Islet of Langerhans (tissue), 1 donor: Measurements from ENCODE around the gene RGMB.
"Not testable (repeated sequence)": the region's sequence is repeated elsewhere in the genome, so short reads cannot be mapped to it uniquely, and the experiment has no call there.

Source experiments
- FAIRE-seq: peaks from one replicate; lab custom pipeline; 2011; peaks lifted over from hg19 to GRCh38; lab: Jason Lieb, UNC

RGMB gene, protein sequence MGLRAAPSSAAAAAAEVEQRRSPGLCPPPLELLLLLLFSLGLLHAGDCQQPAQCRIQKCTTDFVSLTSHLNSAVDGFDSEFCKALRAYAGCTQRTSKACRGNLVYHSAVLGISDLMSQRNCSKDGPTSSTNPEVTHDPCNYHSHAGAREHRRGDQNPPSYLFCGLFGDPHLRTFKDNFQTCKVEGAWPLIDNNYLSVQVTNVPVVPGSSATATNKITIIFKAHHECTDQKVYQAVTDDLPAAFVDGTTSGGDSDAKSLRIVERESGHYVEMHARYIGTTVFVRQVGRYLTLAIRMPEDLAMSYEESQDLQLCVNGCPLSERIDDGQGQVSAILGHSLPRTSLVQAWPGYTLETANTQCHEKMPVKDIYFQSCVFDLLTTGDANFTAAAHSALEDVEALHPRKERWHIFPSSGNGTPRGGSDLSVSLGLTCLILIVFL

DNA sequence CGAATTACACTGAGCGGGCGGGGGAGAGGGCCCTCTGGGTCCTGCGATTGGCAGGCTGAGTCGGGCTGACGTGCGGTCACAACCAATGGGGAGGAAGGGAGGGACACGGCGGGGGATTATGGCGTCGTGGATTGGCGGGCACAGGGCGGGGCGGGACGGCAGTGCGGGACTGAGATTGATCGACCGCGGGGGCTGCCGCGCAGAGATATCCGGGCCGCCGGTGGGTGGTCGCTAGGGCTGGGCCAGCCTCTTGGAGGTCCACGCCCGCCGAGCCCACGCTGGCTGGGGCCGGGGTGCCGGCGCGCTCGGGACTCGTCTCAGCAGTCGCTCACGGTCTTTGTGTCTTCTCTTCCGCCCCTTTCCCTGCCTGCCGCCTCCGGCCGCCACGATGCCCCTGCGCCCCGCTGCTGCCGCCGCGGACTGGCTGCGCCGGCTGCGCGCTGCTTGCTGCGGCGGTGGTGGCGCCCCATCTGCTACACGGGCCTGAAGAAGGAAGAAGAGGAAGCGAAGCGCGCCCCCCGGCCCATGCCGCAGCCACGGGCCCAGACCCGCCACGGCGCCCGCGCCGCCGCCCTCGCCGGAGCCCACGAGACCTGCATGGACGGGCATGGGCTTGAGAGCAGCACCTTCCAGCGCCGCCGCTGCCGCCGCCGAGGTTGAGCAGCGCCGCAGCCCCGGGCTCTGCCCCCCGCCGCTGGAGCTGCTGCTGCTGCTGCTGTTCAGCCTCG, at the start of gene RGMB:
RGMB (plus strand) TSS at position 200 of the 728 bp plus-strand sequence; CDS start at position 608, 408 bp downstream.
- peak; percentile 17 for FAIRE-seq

DNA sequence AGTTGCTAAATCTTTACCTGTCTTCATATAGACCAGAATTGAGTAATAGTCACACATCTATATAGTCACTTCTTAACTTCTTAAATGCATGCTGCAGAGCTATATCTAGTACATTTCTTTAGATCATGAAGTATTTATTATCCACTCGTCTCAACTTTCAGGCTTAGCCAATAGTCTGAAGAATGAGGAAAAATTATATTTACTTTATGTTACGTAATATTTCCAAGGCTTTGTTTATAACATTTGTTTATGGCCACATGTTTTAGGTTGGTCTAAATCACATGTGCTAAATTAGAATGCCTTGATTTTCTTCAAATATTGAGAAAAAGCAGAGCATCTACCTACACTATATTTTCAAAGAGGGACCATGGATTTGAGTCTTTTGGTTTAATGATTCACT, 47.2 kb upstream of the RGMB start:
- no peak for FAIRE-seq

DNA sequence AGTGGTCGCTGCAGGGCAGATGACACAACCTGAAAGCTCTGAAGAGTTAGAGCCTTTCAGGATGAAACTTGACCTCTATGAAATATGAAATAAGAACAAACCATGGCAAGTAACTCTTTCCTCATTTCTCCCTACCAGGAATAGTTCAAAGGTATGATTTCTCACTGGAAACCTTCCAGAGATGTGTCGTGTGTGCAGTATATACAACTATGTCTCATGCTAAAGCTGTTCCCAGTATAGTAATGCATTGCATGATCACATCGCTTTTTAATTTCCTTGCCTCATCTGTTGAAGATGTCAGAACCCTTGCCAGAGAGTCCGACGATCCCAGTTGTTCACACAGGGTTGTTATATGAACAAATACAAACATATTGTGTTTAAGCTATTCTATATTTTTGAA, 45.8 kb upstream of the RGMB start:
- no peak for FAIRE-seq

DNA sequence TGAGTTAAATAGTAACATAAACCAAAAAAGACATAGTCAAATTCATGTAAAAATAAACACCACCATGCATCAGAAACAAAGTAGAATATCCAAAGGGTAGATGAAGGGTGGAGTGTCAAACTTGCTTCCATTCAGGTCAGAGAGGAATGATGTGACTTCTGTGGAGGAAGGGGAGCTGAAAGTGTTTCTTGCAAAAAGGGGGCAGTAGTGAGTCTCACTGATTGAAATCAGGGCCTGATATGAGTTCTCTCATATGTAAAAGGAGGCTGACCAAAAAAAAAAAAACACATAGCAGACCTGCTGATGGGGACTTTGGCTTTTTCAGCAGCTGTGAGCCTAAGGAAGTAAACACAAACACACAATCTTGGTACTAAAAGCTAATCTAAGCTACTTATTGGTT, 38.8 kb upstream of the RGMB start:
- no peak for FAIRE-seq

DNA sequence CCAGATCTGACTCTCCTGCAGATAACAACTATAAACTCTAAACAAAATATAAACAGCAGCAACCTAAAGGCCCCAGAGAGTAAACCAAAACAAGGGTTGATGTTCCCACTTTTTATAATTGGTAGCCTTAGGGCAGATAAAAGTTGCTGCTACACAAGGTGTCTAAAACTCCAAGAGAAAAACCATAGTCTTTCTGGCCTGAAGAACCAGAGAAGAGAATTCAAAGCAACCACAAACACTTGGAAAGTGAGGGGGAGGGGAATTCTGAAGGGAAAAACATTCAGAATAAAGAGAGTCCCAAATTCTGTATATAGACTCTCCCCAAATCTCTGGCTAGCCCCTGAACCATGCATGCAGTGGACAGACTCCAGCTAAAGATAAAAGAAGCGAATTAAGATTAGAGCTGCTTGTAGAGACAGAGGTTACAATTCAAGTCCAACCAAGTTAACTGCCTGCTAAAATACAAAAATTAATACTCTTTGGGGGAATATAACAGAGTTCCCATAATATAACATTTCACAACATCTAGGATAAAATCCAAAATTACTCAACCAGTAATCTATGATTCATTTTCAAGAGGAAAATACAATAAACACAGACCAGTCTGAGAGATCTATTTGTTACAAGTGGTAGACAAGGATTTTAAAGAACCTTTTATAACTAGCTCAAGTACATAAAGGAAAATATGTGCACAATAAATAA, 37.5 kb upstream of the RGMB start:
- FAIRE-seq = no peak

DNA sequence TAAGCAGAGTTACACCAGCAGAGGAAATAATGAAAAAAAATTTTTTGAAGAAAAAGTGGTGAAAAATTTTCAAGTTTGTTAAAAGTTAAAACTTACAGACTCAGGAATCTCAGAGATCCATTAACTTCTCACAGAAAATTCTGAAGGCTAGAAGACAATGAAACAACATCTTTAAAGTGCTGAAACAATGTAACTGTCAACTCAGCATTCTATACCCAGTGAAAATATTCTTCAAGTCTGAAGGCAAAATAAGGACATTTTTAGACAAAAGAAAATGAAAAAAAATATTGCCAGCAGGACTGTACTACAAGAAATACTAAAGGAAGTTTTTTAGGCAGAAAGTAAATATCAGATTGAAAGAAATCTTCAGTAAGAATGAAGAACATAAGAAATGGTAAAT, 36.7 kb upstream of the RGMB start:
- FAIRE-seq = no peak

DNA sequence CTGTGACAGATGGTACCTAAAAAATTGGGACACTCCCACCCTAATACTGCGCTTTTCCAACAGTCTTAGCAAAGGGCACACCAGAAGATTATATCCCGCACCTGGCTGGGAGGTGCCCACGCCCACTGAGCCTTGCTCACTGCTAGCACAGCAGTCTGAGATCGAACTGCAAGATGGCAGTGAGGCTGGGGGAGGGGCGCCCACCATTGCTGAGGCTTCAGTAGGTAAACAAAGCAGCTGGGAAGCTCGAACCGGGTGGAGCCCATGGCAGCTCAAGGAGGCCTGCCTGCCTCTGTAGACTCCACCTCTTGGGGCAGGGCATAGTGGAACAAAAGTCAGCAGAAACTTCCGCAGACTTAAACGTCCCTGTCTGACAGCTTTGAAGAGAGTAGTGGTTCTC, 36.0 kb upstream of the RGMB start:
- FAIRE-seq = not testable (repeated sequence)

DNA sequence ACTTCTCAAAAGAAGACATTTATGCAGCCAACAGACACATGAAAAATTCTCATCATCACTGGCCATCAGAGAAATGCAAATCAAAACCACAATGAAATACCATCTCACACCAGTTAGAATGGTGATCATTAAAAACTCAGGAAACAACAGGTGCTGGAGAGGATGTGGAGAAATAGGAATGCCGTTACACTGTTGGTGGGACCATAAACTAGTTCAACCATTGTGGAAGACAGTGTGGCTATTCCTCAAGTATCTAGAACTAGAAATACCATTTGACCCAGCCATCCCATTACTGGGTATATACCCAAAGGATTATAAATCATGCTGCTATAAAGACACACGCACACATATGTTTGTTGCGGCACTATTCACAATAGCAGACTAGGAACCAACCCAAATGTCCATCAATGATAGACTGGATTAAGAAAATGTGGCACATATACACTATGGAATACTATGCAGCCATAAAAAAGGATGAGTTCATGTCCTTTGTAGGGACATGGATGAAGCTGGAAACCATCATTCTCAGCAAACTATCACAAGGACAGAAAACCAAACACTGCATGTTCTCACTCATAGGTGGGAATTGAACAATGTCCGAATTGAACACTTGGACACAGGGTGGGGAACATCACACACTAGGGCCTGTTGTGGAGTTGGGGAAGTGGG, 34.8 kb upstream of the RGMB start:
- not testable (repeated sequence) for FAIRE-seq

DNA sequence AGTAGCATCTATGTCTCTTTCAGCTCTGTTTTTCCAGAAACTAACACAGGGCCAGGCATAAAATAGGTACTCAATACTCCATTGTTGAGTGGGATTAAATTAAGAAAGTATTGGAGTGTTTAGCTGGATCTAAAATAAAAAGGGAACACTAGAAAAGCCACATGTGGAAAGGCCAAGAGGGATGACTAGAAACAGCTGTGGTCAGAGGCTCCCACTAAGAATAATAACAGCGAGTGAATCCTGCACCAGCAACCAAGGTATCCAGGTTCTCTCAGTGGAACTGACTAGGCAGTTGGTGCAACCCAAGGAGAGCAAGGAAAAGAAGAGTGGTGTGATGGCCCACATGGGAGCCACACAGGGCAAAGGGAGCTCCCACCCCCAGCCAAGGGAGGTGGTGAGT, 31.5 kb upstream of the RGMB start:
- FAIRE-seq = no peak

DNA sequence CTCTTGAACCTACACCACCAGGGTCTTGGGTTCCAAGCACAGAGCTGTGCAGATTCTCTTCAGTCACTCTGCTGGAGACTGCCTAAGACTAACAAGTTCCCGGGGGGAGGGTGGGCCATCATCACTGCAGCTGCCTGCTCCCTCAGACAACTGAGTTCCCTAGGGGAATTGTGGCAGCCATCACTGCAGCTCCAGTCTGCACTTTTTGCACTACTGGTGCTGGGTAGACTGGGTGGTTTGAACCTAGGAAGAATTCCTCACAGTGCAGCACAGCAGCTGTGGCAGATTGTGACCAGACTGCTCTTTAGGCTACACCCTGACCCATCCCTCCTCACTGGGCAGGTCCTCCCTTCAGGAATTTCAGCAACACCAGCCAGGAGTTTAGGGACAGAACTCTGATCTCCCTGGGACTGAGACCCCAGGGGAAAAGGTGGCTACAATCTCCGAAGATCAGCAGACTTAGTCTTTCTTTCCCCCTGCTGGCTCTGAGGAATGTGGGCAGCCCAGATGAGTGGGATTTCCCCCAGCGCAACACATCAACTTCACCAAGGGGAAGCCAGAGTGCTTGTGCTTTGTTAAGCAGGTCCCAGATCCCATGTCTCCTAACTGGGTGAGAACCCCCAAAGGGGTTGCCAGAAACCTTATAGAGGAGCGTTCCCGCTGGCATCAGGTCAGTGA, 30.9 kb upstream of the RGMB start:
- no peak for FAIRE-seq

DNA sequence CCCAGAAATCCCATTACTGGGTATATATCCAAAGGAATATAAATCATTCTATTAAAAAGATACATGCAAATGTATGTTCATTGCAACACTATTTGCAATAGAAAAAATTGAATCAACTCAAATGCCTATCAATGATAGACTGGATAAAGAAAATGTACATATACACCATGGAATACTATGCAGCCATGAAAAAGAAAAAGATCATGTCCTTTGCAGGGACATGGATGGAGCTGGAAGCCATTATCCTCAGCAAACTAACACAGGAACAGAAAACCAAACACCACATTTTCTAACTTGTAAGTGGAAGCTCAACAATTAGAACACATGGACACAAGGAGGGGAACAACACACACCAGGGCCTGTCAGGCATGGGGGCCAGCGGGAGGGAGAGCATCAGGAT, 25.2 kb upstream of the RGMB start:
- not testable (repeated sequence) for FAIRE-seq

DNA sequence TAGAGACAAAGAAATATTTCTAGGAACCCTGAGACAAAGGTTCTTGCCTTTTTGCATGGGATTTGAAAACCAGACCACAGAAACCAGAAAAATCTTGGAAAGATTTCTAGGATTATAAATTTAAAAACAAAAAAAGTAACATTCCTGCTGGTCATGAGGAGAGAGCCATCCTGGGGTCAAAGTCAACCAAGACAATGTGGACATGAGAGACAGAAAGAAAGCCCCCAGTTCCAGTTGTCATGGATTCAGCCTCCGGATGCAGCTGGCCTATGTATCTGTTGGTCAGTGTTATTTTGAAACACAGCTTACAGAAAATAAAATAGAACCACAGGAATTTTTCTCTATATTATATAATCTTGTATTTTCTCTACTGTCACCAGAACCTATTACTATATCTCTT, 24.4 kb upstream of the RGMB start:
- FAIRE-seq = no peak

DNA sequence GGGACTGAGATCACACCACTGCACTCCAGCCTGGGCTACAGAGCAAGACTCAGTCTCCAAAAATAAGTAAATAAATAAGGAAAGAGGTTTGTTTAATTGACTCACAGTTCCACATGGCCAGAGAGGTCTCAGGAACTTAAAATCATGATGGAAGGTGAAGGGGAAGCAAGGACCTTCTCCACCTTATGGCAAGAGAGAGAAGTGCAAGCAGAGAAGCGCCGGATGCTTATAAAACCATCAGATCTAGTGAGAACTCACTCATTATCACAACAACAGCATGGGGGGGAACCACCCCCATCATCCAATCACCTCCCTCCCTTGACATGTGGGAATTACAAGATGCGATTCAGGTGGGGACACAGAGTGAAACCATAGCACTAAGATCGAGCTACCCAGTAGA, 22.8 kb upstream of the RGMB start:
- FAIRE-seq = peak; percentile 71

DNA sequence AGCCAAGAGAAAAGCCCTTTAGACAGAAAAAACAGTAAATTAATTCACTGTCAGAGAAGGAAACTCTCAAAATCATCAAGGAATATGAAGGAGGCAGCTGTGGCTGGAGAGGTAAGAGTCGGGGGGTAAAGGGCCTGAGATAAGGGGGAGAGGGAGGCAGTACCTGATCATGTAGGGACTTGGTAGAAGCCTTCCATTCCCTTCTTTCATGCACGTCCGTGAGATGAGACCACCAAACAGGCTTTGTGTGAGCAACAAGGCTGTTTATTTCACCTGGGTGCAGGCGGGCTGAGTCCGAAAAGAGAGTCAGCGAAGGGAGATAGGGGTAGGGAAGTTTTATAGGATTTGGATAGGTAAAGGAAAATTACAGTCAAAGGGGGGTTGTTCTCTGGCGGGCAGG, 21.1 kb upstream of the RGMB start:
- not testable (repeated sequence) for FAIRE-seq

DNA sequence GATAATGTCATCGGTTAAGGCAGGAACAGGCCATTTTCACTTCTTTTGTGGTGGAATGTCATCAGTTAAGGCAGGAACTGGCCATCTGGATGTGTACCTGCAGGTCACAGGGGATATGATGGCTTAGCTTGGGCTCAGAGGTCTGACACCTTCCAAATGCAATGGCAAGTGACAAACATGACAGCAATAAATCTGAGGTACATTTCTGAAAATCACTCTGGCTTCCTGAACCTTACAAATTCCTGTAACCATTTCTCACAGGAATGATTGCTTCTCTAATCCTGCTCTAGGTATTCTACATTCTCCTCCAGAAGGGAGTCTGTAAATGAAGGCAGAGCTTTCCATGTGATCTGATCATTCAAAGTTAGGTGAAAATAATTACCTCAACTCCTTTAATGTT, 20.7 kb upstream of the RGMB start:
- FAIRE-seq = not testable (repeated sequence)

DNA sequence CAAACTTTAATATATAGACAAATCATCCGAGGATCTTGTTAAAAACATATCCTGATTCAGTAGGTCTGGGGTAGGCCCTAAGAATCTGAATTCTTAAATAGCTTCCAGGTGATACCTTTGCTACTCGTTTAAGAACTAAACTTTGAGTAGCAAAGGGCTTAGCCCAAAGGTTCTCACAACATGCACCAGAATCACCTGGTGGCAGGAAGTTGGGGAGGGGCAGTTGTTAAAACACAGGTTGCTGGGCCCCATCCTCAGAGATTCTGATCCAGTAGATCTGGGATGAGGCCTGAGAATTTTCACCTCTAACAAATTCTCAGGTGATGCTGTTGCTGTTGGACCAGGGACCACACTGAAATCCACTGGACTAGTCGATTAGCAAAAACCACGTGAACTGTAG, 20.0 kb upstream of the RGMB start:
- FAIRE-seq = no peak

DNA sequence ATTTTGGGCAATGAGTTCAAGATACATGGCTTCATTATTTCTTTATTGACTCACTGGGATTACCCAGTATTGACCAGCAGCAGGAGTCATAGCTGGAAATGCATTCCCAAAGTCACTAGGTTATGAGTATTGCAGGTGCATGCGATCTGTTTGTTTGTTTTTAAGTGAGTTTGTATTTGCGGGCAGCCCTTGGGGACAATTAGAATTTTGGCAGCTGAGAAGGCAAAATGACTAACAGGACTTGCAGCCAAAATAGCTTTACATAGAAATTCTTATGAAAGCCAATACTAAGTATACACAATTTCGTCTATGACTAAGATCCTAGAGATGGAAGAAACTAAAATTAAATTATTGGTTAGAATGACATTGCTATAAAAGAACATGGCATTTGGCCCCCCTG, 18.1 kb upstream of the RGMB start:
- no peak for FAIRE-seq

DNA sequence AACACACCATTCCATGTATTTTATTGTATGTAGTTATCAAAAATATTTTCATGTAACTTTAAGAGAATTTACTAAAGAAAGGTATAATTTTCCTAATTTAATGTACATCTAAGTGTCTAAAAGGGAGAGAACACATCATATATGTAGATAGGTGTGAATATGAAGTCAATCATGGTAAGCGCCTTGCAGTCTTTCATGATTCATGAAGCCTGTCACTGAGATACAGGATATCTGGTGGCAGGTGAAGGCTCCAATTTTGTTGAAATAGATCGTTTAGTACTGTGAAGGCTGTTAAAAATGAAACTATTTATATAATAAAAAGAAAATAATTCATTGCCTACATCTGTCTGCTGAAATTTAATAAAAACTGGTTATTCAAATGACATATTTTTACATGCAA, 15.5 kb upstream of the RGMB start:
- FAIRE-seq = no peak

DNA sequence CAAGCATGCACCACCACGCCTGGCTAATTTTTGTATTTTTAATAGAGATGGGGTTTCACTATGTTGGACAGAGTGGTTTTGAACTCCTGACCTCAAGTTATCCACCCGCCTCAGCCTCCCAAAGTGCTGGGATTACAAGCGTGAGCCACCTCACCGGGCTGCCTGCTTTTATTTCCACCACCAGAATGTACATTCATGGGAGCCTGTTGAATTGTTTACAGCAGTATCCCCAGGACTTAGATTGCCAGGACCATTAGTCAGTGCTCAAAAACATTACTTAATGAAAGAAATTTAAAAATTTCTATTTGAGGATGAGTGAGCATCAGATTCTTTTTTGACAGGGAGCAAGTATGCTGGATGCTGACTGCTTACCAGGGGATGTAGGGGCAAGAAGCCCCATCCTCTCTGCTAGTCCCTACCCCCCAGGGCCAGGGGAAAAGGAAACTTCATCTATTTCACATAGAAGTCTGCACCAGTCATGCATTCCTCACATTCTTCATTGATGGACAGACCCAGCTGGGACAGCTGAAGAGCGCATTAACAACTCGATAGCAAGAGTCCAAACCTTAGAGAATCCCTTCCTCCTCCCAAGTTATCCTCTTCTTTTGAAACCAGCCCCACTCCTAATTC, 10.3 kb upstream of the RGMB start:
- FAIRE-seq = no peak

DNA sequence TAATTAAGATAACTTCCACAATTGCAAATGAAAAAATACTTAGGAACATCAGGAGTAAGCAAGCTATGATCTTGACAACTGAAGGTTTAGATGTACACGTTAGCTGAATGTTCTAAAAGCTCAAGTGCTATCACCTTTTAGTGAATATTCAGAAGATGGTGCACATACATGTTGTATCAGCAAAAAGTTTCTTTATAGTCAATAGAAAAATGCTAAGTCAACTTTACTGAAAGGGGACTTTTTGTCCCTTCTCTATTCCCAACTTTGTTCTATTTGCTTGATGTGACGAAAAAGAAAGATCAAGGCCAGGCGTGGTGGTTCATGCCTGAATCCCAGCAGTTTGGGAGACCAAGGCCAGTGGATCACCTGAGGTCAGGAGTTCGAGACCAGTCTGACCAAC, 7.6 kb upstream of the RGMB start:
- no peak for FAIRE-seq

DNA sequence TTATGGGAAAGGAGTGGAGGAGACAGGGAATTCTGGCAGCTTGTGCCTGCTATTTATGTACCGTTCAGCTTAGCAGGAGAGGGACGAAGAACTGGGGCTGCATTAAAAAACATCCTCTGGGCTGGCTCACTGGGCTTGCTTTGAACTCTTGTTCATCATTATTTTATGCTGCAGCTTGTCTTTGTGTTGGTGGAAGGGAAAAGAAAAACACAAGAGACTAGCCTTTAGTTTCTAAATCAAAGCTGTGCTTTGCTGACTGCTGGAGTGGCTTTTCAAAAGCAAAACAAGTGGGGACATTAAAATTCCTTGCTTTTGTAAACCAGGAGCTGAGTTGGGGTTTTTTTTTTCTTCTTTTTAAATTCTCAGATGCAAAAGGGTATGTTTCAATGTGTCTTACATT, 5.9 kb upstream of the RGMB start:
- no peak for FAIRE-seq
